Activated naive CD8-positive, alpha-beta T cell treated with anti-CD3 and anti-CD28 coated beads, Interleukin-2, amount 50 U/mL, for 16 hours (primary cell): Measurements from ENCODE around the gene SYCE1.
"Not testable (repeated sequence)": the region's sequence is repeated elsewhere in the genome, so short reads cannot be mapped to it uniquely, and the experiment has no call there.

Source experiments
- DNase-seq: peaks from one replicate; pipeline ENCODE4 v3.0.0-alpha.2; 2020; ENCODE audit warnings: low read depth, low spot score

SYCE1 gene, protein sequence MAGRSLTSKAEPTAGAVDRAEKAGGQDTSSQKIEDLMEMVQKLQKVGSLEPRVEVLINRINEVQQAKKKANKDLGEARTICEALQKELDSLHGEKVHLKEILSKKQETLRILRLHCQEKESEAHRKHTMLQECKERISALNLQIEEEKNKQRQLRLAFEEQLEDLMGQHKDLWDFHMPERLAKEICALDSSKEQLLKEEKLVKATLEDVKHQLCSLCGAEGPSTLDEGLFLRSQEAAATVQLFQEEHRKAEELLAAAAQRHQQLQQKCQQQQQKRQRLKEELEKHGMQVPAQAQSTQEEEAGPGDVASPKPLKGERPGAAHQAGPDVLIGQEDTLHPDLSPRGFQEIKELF

DNA sequence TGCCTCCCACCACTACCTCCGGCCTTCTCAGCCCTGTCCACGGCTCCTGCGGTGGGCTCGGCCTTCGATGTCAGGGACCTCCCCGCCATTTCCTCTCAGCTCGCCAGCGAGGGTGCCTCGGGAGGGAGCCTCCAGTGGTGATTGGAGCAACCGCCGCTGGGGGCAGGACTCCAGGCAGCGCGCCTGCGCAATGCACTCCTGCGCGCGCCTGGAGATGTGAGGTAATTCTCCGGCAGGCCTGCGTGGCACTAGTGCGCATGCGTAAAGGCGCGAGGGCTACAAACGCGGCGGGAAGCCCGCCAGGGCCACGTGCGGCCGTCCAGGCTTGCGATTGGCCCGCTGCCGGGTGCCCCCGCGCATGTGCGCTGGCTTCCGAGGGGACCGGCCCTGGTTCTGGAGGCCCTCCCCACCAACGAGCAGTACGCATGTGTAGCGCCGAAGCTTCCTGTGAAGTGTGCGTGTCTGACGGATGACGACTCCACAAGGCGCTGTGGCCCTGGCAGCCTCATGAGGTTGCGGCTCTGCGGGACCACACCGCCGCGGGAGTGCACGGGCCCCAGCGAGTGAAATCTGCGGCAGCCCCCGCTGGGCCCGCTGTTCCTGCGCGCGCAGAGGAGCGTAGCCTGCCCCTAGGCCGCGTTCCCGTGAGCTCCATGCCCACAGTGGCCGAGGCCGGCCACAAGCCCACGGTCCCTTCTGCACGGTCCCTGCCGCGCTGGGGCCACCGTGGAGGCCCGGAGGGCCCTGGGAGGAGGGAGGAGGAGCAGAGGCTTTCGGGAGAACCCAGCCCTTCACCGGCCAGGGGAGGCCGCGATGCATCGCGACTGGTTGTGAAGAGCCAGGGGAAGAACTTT is at the start of gene SYCE1:
SYCE1 (minus strand) TSS at position 143 of the 854 bp plus-strand sequence; CDS start at position 89, 54 bp downstream.
- DNase-seq: no peak

DNA sequence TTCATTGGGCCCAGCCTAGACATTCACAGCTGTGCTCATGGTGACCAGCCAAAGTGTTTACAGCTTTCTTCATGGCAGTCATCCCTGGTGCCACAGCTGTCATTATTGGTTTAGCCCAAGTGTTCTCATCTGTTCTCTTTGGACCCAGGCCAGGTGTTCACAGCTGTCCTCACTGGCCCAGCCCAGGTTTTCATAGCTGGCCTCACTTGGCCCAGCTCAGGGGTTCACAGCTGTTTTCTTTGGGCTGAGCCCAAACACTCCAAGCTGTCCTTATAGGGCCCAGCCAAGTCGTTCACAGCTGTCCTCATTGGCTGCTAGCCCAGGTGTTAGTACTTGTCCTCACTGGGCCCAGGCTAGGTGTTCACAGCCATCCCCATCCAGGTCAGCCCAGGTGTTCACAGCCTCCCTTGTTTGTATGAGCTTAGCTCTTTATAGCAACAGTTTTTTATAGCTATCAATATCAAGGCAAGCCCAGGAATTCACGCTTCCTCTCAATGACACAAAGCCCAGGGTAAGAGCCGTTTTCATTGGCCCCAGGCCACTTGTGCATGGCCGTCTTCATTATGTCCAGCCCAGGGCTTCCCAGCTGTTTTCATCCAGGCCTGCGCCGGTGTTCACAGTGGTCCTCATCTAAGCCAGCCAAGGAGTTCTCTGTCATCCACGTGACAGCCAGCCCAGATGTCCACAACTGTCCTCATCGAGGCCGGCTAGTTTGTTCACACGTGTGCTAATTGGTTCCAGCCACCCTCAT is 49.6 kb upstream of the SYCE1 start:
- no peak for DNase-seq

DNA sequence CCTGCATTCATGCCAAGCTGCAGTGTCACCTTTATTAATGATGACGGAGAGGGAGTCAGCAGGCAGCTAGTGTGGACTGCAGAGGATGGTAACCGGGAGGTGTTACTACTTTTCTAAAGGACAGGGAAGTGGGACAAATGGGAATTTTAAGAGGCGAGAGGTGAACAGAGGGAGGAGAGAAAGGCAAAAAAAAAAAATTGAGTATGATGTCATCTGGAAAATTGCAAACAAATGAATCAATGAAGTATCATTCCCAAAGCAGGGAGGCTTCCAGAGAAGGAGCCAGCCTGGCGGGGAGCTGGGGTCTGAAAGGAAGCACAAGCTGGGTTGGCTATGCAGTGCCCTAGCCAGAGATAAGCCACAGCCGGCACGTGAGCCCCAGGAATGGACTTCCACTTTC is 48.3 kb upstream of the SYCE1 start:
- DNase-seq: no peak

DNA sequence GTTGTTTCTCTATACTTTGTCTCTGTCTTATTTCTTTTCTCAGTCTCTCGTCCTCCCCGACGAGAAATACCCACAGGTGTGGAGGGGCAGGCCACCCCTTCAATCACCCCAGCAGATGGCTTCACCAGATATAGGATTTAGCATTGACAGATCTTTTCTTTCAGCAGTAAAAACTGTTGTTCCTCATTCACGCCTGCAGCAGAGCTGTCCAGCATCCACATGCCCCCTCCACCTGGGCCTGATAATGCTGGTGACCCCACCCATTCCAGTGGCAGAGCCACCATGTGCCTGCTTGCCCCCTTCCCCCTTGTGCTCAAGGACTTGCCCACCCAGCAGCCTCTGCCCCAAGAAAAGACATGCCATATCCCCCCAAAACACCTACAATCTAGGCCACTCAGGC is 45.7 kb upstream of the SYCE1 start:
- no peak for DNase-seq

DNA sequence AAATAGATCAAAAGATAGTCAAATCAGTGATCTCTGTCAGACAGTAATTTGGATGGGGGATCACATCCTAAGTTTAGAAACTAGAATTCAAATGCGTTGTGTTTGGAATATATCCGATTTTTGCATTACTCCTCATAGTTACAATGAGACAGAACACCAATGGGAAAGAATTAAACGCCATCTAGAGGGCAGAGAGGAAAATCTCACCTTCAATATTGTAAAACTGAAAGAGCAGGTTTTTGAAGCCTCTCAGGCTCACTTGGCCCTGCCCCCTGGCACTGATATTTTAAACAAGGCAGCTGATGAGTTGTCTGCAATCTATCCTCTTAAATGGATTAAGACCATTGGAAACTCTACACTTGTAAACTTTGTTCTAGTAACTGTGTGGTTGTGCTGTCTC is 43.5 kb upstream of the SYCE1 start:
- no peak for DNase-seq

DNA sequence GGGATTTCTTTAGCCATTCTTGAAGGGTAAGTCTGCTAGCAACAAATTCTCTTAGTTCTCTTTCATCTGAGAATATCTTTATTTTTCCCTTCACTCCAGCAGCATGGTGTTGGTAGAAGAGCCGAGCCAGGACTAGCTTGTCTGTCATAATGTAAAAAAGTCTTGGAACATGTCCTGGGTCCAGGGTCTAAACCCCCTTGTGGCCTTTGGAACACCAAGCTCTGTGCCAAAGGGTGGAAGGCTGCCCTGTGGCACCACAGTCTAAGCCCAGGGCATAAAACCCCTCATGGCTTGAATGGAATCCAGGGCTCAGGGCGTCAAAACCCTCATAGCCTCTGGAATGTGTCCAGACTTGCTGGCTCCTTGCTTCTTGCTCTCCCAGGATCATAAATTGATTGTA is 38.1 kb upstream of the SYCE1 start:
- not testable (repeated sequence) for DNase-seq

DNA sequence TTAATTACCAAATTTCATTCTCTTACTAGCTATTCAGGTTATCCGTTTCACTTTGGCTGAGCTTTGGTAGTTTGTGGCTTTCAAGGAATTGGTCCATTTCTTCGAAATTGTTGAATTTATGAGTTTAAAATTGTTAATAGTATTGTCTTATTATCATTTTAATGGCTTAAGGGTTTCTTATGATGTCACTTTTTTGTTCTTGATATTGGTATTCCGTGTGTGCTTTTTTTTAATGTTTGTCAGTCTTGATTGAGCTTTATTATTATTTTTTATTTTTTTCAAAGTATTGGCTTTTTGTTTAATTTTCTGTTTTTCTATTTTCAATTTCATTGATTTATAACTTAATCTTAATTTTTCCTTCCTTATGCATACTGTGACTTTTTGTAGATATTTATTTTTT is 35.3 kb upstream of the SYCE1 start:
- DNase-seq: no peak

DNA sequence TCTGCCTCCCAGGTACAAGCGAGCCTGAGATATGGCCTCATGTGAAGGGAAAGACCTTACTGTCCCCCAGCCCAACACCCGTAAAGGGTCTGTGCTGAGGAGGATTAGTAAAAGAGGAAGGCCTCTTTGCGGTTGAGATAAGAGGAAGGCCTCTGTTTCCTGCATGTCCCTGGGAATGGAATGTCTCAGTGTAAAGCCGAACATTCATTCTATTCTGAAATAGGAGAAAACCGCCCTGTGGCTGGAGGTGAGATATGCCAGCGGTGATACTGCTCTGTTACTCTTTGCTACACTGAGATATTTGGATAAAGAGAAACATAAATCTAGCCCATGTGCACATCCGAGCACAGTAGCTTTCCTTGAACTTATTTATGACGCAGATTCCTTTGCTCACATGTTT is 34.5 kb upstream of the SYCE1 start:
- DNase-seq: not testable (repeated sequence)

DNA sequence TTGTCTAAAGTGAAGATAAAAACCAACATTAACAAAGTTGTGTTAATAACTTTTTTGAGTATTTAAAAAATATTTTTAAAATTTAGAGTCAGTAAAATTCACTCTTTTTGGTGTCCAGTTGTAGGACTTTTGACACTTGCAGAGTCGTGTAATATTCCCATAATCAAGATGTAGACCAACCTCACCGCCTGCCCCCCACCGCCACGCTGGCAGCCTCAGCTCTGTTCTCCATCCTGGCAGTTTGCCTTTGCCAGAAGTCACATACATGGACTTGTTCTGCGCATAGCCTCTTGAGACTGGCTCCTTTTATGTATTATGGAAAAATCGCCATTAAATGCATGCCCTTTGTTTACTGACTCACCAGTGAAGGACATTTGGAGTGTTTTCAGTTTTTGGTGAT is 27.3 kb upstream of the SYCE1 start:
- DNase-seq: no peak

DNA sequence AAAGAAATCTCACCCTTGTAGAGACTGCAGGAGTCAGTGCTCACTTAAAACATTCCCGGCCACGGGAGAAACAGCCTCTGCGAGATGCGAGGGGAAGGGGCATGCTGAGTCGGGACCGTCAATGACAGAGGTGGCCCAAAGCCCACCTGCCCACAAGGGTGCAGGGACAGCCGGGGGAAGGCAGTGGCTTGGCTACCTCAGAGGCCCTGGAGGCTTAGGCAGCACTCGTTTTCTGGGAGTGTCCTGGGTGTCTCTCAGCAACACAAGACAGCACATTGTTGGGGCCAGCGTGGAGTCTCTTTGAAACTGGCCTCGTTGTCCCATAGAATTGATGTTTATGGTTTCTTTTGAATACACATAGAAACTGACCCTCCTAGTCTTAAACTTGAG is 25.6 kb upstream of the SYCE1 start:
- DNase-seq: no peak

DNA sequence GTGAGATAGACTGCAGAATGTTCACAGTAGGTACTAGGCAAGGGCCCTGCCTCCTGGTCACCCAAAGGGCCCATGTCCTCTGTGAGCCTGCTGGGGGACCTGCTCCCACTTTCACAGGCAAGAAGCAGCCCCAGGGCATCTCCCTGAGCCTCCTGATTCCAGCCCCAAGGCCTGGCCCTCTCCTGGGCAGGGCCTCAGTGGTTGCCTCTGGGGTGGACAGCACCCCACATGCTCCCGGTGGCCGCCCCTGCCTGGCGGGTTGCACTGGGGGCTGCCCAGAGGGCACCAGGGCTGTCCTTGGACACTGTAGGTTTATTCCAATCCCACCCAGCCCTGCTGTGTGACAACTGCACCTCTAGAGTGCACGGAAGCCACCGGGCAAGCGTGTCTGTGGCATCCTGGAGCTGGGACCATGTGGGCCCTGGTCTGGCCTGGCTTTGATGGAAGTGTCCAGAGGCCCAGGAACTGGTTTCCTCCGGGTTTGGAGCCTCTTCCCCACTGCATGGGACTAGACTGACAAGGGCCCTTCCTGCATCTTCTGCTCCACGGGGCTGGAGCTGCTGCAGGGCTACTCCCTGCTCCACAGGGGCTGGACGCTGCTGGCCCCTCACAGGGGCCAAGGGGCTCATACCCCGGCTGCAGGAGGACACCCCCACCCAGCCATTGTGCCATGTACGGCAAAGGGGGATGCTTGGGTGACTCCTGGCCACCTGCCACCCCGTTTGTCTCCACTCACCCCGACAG is 25.0 kb upstream of the SYCE1 start:
- no peak for DNase-seq

DNA sequence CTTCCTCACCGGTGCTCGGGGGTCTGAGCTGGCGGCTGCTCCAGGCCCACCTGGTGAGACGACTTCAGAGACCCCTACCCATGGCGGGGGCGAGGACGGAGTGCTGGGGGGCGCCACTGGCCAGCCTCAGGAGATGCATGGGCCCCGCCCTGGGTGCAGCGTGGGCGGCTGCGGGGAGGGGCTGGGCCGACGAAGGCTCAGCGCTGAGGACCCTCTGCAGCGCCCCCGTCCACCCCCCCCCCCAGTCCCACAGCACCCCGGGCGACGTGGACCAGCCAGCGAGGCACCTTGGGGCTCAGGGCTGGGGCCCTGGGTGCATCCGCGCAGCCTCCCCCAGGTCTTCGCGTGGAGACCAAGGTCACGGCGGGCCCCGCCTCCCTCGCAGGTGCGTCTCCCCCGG is 11.7 kb upstream of the SYCE1 start:
- DNase-seq: not testable (repeated sequence)

DNA sequence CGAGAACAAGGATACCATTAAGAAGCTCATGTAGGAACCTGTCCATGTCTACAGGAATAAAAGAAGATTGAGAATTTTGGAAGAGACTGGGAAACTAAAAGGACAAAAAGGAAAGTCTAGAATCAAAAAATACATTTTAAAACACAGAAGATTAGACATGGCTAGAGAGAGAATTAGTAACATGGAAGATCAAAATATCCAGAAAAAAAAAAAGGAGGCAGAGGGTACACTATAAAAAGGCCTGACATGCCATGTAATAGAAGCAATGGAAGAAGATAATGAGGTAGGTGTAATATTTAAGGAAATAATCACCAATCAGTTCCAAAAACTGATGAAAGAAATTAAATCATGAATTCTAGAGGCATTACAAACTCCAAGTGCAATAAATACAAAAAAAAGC is 8.1 kb upstream of the SYCE1 start:
- DNase-seq: not testable (repeated sequence)

DNA sequence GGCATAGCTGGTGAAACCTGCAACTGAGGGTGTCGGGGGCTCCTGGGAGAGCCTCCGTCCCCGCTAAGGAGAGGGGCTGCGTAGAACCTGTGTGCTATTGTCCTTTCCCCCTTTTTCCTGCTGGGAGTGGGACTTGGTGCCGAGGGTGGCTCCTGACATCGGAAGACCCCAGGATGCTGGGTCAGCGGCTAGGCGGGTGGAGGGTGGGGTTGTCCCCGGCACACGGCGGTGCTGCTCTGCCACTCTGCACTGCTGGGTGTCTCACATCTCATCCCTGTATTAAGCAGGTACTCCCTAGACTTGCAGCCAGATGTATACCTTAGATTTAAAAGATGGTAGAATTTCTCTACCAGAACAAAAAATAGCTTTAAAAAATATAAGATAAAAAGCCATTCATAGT is 6.7 kb upstream of the SYCE1 start:
- DNase-seq: not testable (repeated sequence)

DNA sequence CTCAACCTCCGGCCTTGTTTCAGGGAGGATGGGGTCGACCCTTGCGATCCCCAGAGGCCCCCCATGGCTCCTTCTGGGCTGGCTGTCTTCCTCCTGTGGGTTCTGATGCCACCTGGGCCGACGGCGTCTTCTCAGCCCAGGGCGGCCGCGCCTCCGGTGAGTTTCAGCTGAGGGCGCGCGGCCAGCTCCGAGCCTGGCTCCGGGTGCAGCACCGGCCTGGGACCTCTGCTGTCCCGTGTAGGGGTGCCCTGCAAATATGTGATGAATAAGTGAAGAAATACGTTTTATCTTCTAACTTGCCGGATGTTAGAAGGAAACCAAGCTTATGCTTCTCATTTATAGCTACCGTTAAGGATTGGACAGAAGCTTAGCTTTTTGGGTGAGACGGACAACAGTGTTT is 4.4 kb upstream of the SYCE1 start:
- DNase-seq: not testable (repeated sequence)

DNA sequence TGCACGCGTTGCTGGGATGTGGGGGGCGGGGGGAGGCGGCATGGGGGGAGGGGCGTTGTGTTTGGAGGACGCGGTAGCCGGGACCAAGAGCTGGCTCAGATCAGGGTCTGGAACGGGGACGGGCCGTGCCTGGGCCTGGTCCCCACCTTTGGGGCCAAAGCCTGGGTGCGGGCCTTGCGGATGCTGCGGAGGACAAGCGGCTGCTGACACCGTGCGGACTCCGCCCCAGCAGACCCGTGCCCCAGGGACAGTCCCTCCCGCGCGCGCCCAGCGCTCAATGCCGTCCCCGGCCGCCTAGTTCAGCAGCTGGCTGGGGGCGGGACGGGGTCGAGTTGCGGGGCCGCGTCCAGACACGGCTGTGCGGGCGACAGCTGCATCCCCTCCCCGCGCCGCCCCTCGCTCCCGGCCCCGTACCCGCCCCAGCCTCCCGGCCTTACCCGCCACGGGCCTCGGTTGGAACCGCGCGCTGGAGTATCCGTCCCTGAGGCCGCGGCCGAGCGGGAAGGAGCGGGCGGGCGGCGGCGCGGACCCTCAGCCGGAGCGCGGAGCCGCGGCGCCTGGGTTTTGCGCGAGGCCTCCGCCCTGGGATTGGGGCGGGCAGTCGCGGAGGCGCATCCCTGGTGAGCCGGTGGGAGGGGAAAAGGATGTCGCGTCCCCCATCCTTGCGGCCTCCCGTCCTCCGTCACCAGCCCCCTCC is 3.6 kb upstream of the SYCE1 start:
- not testable (repeated sequence) for DNase-seq

DNA sequence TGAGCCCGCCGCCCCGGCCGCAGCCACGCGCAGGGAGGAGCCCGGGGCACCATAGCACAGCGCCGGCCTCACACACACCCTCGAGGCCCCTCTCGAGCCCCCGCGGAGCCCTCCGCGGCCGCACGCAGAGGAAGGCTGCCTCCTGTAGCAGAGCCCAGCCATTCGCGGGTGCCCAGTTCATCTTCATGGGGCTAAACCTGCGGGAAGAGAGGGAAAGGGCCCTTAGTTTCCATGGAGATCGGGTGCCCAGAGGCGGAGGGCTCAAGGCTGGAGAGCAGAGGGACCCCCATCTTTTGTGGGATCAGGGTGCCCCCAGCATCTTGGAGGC is 2.9 kb upstream of the SYCE1 start:
- DNase-seq: no peak

DNA sequence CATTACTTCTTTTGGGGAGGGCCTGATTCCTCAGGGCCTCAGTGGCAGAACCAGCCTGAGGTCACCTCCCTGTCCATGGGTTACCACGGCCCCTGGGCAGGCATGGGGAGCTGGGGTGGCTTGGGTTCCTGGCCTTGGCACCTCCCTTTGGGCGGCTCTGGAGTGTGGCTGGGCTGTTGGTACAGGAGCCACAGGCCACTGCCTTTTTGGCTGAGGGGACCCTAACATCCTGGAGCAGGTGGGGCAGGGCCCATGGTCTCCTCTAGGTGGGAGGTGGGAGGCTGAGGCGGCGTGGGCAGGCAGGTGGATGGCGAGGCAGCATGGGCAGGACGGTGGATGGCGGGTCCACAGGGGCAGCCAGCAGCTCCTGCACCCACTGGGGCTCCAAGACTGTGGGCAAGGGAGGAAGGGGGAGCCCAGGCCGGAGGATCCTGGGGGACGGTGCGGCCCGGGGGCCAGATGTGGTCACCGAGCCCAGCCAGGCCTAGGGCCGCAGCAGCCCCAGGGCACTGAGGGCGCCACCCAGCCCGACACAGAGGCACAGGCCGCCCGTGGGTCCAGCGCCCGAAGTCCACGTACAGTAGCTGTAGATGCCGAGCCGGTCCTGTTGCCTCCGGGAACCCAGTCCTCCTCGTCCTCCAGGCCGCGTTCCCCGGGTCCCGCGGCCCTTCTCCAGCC is 2.4 kb upstream of the SYCE1 start:
- DNase-seq: no peak

DNA sequence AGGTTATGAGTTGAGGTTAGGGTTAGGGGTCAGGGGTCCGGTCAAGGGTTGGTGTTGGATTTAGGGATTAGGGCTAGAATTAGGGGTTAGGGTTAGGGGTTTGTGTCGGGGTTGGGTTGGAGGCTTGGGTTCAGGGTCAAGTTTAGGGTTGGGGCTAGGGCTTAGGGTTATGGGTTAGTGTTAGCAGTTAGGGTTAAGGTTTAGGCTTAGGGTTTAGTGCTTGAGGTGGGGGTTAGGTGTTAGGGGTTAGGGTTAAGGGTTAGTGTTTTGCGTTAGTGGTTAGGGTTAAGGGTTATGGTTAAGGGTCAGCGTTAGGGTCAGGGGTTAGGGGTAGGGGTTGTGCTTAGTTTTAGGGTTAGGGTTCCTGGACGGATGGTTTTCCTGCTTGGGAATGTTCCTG is 1.7 kb upstream of the SYCE1 start:
- DNase-seq: no peak

DNA sequence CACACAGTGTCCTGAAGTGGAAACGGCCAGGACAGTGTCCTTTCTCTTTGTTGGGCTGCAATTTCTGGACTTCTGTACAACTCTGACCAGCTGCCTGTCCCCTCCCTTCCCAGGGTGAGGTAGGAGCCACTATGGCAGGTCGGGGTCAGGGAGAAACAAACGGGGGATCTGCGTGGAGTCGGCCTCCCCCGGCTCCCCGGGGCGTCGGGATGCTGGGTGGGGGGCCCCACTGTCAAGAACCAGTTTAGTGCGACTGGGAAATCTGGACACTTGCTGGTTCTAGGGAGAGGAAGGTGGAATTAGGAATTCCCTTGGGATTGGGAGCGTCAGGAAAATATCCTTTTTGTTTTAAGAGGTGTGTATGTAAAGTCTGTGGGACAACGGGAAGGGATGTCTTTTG is 567 bp downstream of the SYCE1 start:
- DNase-seq: no peak

DNA sequence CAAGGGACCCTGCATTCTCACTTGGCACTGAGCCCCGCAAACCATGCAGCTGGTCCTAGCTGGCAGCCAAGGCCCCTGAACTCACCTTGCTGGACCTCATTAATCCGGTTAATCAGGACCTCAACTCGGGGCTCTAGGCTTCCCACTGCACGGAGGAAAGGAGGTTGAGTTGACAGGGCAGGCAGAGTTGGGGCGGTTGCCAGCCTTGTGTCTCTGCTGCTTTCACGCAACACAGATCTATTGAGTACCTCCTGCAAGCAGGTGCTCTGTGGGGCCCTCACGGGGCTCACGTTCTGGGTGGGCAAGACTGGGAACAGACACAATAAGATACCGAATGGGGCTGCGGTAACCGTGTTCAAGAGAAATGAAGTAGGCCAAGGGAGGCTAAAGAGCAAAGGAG is 6.2 kb downstream of the SYCE1 start:
- DNase-seq: no peak
